ENCODE measurements around the gene CALHM4. TPM values are rescaled to one million over a fixed set of nuclear protein-coding genes. Genes with fewer than 3 reads are reported as not detected.

CALHM4 gene
- total RNA-seq, 2 experiments from 2014 or later, result not detected

DNA sequence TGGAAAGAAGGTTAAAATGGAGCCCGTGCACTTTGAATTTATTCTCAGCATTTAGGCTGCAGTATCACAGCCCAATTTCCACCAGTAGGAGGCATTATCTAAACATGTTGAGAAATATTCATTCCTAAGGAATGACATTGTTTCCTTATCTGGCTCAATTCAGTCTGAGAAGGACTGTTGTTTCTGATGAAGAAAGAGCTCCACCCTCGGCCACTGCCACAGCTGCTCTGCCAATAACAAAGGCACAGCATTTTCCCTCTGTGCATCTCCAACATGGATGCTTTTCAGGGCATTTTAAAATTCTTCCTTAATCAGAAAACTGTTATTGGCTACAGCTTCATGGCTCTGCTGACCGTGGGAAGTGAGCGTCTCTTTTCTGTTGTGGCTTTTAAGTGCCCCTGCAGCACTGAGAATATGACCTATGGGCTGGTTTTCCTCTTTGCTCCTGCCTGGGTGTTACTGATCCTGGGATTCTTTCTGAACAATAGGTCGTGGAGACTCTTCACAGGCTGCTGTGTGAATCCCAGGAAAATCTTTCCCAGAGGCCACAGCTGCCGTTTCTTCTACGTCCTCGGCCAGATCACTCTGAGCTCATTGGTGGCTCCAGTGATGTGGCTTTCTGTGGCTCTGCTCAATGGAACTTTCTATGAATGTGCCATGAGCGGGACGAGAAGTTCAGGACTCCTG is 42.0 kb upstream of the CALHM4 start, which contains the start of gene CALHM5:
TSS of gene CALHM5 (plus strand) at position 216 of the 687 bp plus-strand sequence. CDS start at position 274, 58 bp downstream.
- CTCF ChIA-PET (ENCODE audit: unreplicated experiment), result no interaction called here
- Histone ChIP-seq H3K36me3 (ENCODE audit: insufficient read depth, low read length) (no peaks in the 10 kb centered on the region), H3K4me2 (ENCODE audit: low read length) (no peak within 1 kb of the TSS), H2AFZ (ENCODE audit: low read length) (no peak within 1 kb of the TSS), H3K9me2 (ENCODE audit: insufficient read depth, low read length) (no peaks in the 10 kb centered on the region), H4K20me1 (ENCODE audit: insufficient read depth, low read length) (no peaks in the 10 kb centered on the region), H3K27ac (ENCODE audit: low read depth, low read length, poor library complexity, severe bottlenecking) (no peak within 1 kb of the TSS), H3K4me3 (ENCODE audit: low read depth, low read length, poor library complexity, severe bottlenecking) (no peak within 1 kb of the TSS), H3K9me3 (ENCODE audit: low read length) (no peaks in the 10 kb centered on the region), H3K79me2 (ENCODE audit: insufficient read depth, low read depth, low read length) (no peaks in the 10 kb centered on the region), H3K4me1 (ENCODE audit: insufficient read depth, low read length, poor library complexity, severe bottlenecking) (no peaks in the 10 kb centered on the region)
- intact Hi-C loops (cut with micrococcal nuclease; ENCODE audit: unreplicated experiment), result no loop called here
- TF ChIP-seq CTCF (conservative IDR thresholded peaks at IDR 0.05; ENCODE audit: low read length), result peak; percentile 62
- TF ChIP-seq EZH2phosphoT487 (IDR thresholded peaks at IDR 0.05; ENCODE audit: borderline replicate concordance, low read depth, low read length), result no peak
- no TSS peak for BruUV-seq (replicated peaks)
- POLR2A ChIA-PET, result interaction anchor here (1.8 to 2.1 kb wide), 2 partner anchors 11 to 16 kb away, joined by 6 to 8 read pairs; no protein-coding TSS in a partner anchor
- no peak for DNase-seq (ENCODE audit: low spot score)

GRCh38 chr6:116512111-116512559 is 41.4 kb upstream of the CALHM4 start:
- no peaks in the 10 kb centered on the region for H3K4me1 ChIP-seq (ENCODE audit: insufficient read depth, low read length, poor library complexity, severe bottlenecking)
- ChIA-PET POLR2A (interaction anchor here (0.6 to 2.1 kb wide), 3 partner anchors 10 to 323 kb away, joined by 3 to 8 read pairs (median 6); no protein-coding TSS in a partner anchor), CTCF (ENCODE audit: unreplicated experiment) (no interaction called here)
- H3K79me2 ChIP-seq (ENCODE audit: insufficient read depth, low read depth, low read length), result no peaks in the 10 kb centered on the region
- H3K9me2 ChIP-seq (ENCODE audit: insufficient read depth, low read length), result no peaks in the 10 kb centered on the region
- H3K9me3 ChIP-seq (ENCODE audit: low read length), result no peaks in the 10 kb centered on the region
- H4K20me1 ChIP-seq (ENCODE audit: insufficient read depth, low read length), result no peaks in the 10 kb centered on the region
- no peak overlapping the region for H3K27ac ChIP-seq (ENCODE audit: low read depth, low read length, poor library complexity, severe bottlenecking)
- no peak overlapping the region for H2AFZ ChIP-seq (ENCODE audit: low read length)
- H3K36me3 ChIP-seq (ENCODE audit: insufficient read depth, low read length), result no peaks in the 10 kb centered on the region
- DNase-seq (ENCODE audit: low spot score), result no peak
- H3K4me3 ChIP-seq (ENCODE audit: low read depth, low read length, poor library complexity, severe bottlenecking), result no peak overlapping the region
- no peak overlapping the region for H3K4me2 ChIP-seq (ENCODE audit: low read length)
- intact Hi-C loops (cut with micrococcal nuclease; ENCODE audit: unreplicated experiment), result no loop called here
- BruUV-seq (replicated peaks), result no TSS peak
- TF ChIP-seq CTCF (conservative IDR thresholded peaks at IDR 0.05; ENCODE audit: low read length), result no peak

- no peak overlapping the region for H3K4me3 ChIP-seq (ENCODE audit: low read depth, low read length, poor library complexity, severe bottlenecking)
- no peak for DNase-seq (ENCODE audit: low spot score)
- CTCF ChIA-PET (ENCODE audit: unreplicated experiment), result no interaction called here
- no peaks in the 10 kb centered on the region for H3K9me2 ChIP-seq (ENCODE audit: insufficient read depth, low read length)
- intact Hi-C loops (cut with micrococcal nuclease; ENCODE audit: unreplicated experiment), result no loop called here
- H3K4me1 ChIP-seq (ENCODE audit: insufficient read depth, low read length, poor library complexity, severe bottlenecking), result no peaks in the 10 kb centered on the region
- BruUV-seq (replicated peaks), result no TSS peak
- no peaks in the 10 kb centered on the region for H3K79me2 ChIP-seq (ENCODE audit: insufficient read depth, low read depth, low read length)
- H3K27ac ChIP-seq (ENCODE audit: low read depth, low read length, poor library complexity, severe bottlenecking), result no peak overlapping the region
- no peaks in the 10 kb centered on the region for H3K9me3 ChIP-seq (ENCODE audit: low read length)
- H3K4me2 ChIP-seq (ENCODE audit: low read length), result no peak overlapping the region
- TF ChIP-seq CTCF (conservative IDR thresholded peaks at IDR 0.05; ENCODE audit: low read length), result no peak
- TF ChIP-seq EZH2phosphoT487 (IDR thresholded peaks at IDR 0.05; ENCODE audit: borderline replicate concordance, low read depth, low read length), result no peak
- no peaks in the 10 kb centered on the region for H3K36me3 ChIP-seq (ENCODE audit: insufficient read depth, low read length)
- no peaks in the 10 kb centered on the region for H4K20me1 ChIP-seq (ENCODE audit: insufficient read depth, low read length)
- H2AFZ ChIP-seq (ENCODE audit: low read length), result no peak overlapping the region
- POLR2A ChIA-PET, result interaction anchor here (0.6 to 2.1 kb wide), 3 partner anchors 10 to 324 kb away, joined by 3 to 8 read pairs (median 6); no protein-coding TSS in a partner anchor
Observed at GRCh38 chr6:116512734-116513133, 40.8 kb upstream of the CALHM4 start.
